SKM-1 treated with dmso at 0.1 percent for 144 hours (cell line): ENCODE data around the gene FITM1.

Experiments used
- DNase-seq: peaks from one replicate; lab custom pipeline; 2025; ENCODE audit not compliant: unreplicated experiment; lab: John Stamatoyannopoulos, UW

The FITM1 gene

DNA sequence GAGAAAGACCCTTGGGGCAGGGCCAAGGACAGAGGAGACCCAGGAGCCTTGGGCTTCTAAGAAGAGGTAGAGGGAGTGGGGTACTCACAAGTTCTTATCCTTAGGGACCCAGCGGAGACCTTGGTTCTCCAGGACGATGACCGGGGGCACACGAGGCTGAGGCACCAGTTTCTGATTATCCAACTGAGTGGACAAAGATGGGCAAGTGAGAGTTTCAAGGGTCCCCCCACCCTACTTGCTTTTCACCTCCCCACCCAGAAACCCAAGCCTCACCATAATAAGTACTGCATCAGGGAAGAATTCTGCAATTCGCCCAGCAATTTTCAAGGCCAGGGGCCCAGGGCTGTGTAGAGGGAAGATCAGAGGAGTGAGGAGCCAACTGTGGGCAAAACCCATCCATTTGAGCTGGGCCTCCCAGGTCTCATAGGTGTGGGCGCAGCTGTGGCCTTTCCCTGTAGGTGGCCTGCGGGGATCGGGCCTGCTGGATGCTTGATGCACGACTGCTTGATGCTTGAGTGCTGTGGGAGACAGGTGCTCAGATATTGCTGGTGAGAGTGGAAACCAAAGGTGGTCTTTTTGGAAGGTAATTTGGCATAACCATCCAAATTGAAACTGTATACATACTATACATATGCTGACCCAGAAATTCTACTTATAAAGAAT, 8.9 kb downstream of the FITM1 start:
- DNase-seq, result no peak

GRCh38 chr14:24141097-24141880, 10.8 kb downstream of the FITM1 start, which contains the start of gene EMC9:
Gene EMC9, minus strand, starts transcription at chr14:24141591. Its CDS starts 287 bp downstream, at chr14:24141304.
- peak; percentile 94 for DNase-seq

DNA sequence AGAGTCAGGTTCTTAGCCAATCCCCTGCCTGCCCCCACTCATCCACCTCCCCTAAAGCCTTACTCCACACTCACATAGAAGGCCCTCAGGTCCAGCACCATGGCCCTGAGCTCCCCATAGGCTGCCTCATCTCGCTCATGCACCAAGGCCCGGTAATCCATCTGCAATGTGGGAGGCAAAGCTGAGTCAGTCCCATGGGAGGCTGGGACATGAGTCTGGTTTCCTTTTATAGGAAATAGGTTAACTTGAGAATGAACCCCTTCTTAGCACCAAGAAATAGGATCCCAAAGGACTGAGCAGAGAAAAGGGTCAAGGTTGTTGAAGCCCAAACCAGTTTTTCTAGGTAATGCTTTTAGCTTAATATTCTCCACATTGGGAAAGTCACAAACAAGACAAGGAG, 13.1 kb downstream of the FITM1 start:
- DNase-seq, result no peak

DNA sequence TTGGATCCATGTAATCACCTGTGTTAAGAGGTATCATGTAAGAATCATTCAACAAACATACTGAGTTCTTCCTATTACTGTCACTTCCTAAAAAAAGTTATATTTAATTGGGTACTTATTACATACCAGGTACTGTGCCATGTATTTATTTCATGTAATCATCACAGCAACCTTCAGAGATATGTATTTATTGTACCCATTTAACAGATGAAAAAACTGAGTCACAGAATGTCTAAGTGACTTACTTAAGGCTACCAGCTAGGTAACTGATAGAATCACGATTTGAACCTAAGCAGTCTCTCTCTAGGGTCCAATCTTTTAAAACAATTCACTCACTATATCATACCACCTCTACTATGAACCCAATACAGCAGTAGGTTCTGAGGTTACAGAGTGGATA, 14.0 kb downstream of the FITM1 start:
- no peak for DNase-seq

DNA sequence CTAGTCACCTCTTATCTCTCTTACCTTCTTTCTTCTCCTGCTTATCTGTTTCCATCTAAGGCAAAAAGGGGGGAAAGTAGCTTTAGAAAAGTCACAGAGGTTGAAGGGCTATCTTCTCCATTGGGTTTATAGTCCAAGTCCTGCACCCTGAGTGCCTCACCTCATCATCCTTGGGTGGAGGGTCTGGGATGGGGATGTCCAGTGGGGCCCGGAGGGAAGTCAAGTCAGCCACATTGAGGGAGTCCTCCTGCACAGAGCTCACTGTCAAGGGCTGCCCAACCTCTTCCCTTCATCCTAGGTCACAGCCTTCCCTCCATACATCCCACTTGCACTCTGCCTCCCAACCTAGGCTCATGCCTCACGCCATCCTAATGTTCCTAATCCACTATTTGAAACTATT, 14.8 kb downstream of the FITM1 start:
- no peak for DNase-seq

- no peak for DNase-seq
Measured at GRCh38 chr14:24145690-24146452, 15.4 kb downstream of the FITM1 start.

- peak; percentile 72 for DNase-seq
Measured at GRCh38 chr14:24146453-24146977, 16.1 kb downstream of the FITM1 start, which contains the start of gene PSME2. Gene PSME2, minus strand, starts transcription at chr14:24146610. Its CDS starts 29 bp downstream, at chr14:24146581.

DNA sequence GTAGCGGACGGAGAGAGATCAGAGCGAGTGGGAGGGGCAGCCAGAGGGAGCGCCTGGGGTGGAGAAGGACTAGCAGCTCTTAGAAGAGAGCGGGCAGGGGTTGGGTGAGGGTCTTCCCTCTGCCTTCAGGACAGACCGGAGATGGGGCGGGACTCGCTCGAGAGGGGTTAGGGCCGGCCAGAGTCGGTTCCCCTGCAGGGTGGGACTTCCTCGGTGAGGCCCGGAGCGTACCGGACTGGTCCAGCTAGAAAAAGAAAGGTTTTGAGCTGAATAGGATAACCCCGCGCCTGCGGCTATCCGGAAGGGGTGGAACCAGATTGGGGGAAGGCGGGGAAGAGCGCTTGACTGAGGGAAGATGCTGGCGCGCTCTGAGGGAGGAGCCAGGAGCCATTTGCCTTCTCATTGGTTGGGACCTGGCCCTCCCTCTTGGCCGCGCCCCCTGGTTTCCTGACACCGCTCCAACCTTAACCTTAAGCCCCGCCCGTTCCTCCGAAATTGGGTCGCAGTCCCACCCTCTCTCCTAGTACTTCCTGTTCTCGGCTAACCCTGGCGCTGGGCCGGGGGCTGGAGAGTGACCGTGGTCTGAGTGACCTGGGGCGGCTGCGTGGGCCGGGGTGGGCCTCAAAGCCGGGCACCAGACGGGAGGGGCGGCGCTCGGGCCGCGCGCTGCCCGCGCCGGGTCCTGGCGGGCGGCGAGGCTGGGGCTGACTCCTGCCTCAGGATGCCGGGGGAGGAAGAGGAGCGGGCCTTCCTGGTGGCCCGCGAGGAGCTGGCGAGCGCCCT, 16.7 kb downstream of the FITM1 start, which contains the start of gene RNF31:
Gene RNF31 (plus strand): TSS at position 521 of the 783 bp plus-strand sequence. CDS start 201 bp downstream, at position 722.
- peak; percentile 90 for DNase-seq

- DNase-seq, result no peak
Measured at GRCh38 chr14:24147761-24148428, 17.4 kb downstream of the FITM1 start.

GRCh38 chr14:24149302-24149969, 19.0 kb downstream of the FITM1 start:
- no peak for DNase-seq

DNA sequence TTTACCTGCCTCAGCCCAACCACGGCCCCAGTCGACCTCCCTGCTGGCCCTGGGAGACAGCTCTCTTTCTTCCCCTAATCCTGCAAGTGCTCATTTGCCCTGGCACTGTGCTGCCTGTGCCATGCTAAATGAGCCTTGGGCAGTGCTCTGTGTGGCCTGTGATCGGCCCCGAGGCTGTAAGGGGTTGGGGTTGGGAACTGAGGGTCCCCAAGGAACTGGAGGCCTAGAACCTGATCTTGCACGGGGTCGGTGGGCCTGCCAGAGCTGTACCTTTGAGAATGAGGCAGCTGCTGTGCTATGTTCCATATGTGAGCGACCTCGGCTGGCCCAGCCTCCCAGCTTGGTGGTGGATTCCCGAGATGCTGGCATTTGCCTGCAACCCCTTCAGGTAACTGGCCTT, 19.6 kb downstream of the FITM1 start:
- no peak for DNase-seq

DNA sequence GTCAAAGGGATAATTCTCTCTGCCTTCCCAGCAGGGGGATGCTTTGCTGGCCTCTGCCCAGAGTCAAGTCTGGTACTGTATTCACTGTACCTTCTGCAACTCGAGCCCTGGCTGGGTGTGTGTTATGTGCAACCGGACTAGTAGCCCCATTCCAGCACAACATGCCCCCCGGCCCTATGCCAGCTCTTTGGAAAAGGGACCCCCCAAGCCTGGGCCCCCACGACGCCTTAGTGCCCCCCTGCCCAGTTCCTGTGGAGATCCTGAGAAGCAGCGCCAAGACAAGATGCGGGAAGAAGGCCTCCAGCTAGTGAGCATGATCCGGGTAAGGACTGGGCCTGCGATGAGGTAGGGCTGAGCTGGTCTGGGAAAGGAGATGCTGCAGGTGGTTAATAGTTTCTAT, 20.1 kb downstream of the FITM1 start:
- no peak for DNase-seq

GRCh38 chr14:24150993-24151392, 20.5 kb downstream of the FITM1 start:
- no peak for DNase-seq

DNA sequence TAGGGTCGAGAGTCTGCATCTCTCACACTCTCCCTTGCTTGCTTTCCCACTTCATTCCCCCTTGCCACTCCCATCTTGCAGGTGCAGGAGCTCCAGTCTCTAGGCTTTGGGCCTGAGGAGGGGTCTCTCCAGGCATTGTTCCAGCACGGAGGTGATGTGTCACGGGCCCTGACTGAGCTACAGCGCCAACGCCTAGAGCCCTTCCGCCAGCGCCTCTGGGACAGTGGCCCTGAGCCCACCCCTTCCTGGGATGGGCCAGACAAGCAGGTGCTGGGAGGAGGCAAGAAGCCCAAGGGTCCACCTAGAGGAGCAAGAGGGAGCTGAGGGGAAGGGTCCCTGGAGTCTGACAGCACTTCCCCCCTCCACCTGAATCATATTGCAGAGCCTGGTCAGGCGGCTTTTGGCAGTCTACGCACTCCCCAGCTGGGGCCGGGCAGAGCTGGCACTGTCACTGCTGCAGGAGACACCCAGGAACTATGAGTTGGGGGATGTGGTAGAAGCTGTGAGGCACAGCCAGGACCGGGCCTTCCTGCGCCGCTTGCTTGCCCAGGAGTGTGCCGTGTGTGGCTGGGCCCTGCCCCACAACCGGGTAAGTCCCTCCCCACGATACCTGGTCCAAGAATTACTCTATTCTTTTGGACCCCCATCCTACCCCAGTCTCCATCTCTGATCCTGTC, 21.1 kb downstream of the FITM1 start:
- no peak for DNase-seq

- no peak for DNase-seq
Measured at GRCh38 chr14:24155100-24155499, 24.6 kb downstream of the FITM1 start.

DNA sequence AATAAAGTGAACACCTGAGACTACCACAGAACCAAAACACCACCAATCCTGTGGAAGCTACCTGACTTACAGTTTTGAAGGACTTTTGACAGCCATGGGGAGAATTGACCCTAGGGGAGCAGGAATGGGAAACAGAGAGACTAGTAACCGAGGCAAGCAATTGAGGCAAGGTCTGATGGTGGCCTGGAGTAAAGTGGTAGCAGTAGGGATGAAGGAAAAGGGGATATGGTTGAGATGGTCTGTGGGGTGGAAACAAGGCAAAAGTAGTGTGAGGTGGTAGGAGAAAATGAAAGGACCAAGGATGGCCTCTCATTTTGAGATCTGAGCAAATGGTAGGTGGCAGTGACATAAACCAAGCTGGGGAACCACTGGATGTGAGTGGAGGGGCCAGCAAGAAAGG, 26.4 kb downstream of the FITM1 start:
- no peak for DNase-seq

DNA sequence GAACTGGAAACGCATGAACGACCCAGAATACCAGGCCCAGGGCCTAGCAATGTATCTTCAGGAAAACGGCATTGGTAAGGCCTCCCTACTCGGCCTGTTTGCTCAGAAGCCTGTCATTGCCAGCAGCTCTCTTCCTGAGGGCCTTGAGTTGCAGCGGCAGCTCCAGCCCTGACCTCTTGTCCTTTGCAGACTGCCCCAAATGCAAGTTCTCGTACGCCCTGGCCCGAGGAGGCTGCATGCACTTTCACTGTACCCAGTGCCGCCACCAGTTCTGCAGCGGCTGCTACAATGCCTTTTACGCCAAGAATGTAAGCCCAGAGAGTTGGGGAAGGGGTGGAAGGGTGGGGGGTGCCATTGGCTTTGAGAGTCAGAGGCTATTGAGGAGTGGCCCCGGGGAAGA, 26.9 kb downstream of the FITM1 start:
- no peak for DNase-seq

DNA sequence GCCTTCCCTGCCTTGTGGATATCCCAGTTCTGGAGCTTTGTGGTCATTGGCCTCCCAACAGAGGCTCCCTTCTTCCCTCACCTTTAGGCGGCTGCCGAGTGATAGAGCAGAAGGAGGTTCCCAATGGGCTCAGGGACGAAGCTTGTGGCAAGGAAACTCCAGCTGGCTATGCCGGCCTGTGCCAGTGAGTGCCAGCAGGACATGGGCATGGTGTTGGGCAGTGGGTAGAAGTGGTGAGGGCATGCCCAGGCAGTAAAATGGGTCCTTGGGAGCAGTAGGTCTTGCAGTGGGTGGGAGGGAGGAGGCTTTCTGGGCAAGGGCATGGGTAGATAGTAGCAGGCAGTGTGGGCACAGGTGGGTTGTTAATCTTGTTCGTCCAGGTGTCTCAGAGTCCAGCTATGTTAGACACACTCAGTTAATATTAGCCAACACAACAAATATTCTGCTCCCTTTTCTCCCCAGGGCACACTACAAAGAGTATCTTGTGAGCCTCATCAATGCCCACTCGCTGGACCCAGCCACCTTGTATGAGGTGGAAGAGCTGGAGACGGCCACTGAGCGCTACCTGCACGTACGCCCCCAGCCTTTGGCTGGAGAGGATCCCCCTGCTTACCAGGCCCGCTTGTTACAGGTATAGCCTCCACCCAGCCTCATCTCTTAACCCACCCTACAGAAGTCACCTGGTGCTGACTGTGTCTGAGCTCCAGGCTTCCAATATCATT, 29.5 kb downstream of the FITM1 start:
- no peak for DNase-seq
